HG03520 (cell line): Measurements from ENCODE around the gene TMEM44.
"Not testable (repeated sequence)": the region's sequence is repeated elsewhere in the genome, so short reads cannot be mapped to it uniquely, and the experiment has no call there.

Source experiments
- ATAC-seq: cut with Tn5 transposase; IDR thresholded peaks from one replicate; pipeline ENCODE4 v1.9.1; 2021; ENCODE audit warnings: mild to moderate bottlenecking, moderate library complexity; ENCODE audit not compliant: unreplicated experiment

The TMEM44 gene

DNA sequence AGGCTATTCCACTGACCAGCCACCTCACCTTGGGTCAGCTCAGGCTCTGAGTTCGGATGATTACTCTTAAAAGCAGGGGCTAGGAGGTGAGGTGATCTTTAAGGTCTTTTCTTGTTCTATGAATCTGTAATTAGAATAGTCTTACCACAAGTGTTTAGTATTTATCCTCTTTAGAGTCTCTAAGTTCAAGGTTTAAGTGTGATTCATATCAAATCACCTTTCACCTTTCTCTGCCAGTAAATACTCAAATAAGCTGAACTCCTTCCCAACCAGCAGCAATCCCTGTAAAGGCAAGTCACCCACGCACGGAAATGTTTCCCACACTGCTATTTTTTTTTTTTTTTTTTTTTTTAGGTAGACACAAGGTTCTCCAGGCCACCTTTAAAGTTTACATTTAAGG lies 14.5 kb upstream of the TMEM44 start:
- ATAC-seq = no peak

DNA sequence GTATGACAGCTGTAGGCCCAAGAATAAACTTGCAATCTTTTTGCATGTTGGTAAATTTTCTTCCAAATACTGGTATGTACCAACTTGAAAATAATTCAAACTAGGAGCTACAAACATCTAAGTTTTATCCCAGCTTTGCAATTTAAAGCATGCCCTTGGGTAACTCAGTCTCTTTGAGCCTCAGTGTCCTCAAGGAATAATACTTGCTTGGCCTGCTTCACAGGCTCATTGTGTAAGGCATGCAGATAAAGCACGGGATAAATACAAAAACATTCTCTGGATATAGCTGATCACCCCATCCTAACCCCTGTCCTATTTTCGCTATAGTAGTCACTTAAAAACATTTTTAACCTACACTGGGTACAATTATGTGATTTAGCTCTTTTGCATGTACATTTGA lies 9.6 kb upstream of the TMEM44 start:
- ATAC-seq = no peak

DNA sequence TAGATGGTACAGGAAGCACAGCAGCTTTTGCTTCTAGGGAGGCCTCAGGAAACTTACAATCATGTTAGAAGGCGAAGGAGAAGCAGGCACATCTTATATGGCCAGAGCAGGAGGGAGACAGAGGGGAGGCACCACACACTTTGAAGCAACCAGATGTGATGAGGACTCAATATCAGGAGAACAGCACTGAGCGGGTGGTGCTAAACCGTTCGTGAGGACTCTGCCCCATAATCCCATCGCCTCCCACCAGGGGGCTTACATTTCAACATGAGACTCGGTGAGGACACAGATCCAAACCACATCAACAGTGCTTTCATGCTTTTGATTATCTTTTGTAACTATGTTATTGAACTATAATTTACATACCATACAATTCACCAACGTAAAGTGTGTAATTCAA lies 7.6 kb upstream of the TMEM44 start:
- no peak for ATAC-seq

DNA sequence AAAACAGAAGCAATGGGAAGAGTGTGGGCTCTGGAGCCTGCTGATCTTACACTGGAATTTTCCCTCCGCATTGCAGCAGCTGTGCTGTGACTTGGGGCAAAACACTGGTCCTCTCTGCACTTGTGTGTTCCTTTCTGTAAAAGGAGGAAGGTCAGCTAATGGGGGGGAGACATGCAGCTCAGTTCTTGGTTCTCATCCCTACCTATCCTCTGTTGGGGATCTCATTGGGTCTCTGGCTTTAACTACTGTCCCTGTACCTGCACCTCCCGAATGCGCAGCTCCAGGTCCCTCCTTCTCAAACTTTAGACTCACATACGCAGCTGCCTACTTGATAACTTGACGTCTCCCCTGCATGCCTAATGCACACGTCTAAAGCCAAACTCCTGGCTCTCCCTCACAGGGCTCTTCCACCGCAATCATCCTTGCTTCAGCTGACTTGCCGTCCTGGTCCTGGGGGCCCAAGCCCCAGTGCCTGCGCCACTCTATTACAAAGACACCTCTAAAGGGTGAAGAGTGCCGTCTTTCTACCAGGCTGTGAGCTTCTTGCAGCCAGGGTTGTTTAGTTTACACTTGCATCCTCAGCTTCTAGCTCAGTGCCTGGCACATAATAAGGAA lies 5.9 kb upstream of the TMEM44 start:
- no peak for ATAC-seq

DNA sequence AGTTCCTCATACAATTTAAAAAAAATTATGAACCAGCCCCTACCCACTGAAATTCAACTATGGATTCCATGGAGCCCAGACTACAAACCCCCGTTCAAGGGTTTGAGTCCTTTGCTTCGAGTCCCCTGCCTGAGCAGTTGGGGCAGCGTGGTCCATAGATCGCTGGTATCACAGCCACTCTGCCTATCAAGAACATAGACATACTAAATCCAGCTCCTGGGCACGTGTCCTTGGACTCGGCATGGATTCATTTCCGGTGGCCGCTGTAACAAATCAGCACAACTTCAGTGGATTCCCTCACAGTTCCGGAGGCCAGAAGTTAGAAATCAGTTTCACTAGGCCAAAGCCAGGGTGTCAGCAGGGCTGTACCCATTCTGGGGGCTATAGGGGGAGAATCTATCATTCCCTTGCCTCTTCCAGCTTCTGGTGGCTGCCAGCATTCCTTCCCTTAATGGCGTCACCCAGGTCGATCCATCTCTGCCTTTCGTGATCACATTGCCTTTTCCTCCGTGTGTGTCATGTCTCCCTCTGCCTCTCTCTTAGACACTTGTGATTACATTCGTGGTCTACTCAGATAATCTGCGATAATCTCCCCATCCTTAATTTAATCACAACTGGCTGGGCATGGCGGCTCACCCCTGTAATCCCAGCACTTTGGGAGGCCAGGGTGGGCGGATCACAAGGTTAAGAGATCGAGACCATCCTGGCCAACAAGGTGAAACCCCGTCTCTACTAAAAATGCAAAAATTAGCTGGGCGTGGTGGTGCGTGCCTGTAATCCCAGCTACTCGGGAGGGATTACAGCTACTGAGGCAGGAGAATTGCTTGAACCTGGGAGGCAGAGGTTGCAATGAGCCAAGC lies 4.6 kb upstream of the TMEM44 start:
- no peak for ATAC-seq

DNA sequence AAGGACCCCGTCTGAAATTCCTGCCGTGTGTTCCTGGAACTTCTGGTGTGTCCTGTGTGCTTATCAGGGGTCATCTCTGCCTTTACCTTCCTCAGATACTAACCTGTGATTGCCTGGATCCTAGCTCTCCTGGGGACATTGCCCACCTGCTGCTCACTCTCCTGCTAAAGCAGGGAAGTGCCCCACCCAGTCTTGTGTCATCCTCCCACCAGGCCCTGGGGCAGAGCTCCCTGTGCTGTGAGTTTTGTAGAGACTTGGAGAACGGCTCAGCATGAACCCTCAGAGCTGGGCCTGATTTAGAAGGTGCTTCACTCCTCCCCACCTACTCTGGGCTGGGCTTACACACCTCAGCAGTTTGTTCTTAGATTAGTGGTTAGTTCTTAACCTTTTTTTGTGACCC lies 3.8 kb upstream of the TMEM44 start:
- no peak for ATAC-seq

DNA sequence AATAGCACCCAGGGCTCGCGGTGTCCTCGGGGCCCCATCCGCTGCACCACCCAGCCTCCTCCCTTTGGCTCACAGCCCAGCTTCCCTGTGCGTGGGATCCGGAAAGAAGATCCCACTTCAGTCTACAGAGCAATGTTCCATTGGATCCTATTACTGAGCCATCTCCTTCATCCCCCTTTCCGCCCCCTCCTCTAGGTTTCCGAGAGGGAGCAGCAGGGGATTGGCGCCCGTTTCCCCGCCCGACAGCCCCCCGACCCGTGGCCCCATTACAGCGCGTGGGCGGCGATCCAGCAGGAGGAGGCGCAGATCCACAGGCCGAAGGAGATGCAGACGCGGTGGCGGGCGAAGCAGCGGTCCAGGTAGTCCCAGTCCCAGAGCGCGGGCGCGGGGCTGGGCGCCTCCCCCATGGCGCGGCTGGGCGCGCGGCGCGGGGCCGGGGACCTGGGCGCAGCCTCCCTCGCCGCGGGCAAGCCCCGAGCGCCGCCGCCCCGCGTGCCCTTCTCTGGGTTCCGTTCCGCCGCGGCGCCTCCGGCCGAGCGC lies 340 bp downstream of the TMEM44 start:
- ATAC-seq = peak; percentile 25

DNA sequence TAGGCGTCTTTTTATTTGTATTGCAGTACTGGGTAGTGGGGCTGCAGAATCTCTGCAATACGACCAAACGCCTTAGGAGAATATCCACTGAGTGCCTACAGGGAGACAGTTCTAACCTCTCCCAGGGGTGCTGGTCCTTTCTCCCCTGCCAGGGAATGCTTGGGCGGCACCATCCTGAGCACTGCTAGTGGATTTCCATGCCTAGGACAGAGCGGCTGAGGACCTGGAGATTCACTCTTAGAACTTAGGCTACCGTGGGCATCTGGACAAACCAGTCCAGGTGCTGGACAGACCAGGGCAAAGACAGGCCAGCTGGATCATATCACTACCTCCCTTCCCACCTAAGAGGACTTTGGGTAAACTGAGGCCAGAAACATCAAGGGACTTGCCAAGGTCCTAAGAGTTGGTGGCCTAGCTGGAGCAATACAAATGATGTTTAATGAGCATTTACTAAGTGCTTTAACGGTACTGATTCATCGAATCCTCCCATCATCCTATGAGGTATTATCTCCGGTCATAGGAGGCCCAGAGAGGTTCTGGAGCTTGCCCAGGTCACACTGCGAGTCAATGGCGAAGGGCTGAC lies 902 bp downstream of the TMEM44 start:
- ATAC-seq = no peak

DNA sequence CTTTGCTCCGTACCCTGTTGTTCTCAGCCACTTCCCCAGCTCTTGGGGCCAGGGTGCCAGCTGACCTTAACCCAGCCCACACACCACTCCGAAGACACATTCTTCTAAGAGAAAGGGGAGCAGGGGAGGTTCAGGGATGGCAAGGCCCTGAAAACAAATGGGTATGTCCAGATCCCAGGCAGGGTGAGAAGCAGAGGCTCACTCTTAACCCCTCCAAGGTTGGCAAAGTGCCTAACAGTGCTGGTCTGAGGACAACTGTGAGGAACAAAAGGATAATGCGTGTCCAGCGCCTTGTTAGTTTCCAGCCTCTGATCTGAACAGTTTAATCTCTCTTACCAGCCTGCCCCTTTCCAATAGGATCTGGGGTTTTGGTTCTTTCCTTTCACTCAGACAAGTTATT lies 1.5 kb downstream of the TMEM44 start:
- no peak for ATAC-seq

DNA sequence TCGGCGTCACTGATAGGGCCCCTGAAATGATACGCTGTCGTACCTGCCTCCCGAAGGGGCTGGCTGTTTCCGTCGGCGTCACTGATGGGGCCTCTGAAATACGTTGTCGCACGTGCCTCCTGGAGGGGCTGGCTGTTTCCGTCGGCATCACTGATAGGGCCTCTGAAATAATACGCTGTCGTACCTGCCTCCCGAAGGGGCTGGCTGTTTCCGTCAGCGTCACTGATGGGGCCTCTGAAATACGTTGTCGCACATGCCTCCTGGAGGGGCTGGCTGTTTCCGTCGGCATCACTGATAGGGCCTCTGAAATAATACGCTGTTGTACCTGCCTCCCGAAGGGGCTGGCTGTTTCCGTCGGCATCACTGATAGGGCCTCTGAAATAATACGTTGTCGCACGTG lies 2.5 kb downstream of the TMEM44 start:
- ATAC-seq = not testable (repeated sequence)

DNA sequence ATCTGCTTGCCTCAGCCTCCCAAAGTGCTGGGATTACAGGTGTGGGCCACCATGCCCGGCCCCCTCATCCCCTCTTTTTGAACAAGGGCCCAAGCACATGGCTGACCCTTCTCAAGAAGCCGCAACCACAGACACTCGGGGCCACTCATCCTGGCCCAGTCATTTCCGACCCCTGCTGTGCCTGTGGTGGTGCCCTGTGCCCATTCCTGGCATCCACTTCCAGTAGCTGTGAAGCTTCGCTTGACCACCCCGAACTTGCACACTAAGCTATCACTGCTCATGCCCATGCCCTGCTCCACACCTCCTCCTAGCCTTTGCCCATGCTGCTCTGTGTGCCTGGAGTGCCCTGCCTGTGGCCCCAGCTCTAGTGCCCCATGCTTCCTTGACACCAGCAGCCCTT lies 8.3 kb downstream of the TMEM44 start:
- ATAC-seq = no peak

DNA sequence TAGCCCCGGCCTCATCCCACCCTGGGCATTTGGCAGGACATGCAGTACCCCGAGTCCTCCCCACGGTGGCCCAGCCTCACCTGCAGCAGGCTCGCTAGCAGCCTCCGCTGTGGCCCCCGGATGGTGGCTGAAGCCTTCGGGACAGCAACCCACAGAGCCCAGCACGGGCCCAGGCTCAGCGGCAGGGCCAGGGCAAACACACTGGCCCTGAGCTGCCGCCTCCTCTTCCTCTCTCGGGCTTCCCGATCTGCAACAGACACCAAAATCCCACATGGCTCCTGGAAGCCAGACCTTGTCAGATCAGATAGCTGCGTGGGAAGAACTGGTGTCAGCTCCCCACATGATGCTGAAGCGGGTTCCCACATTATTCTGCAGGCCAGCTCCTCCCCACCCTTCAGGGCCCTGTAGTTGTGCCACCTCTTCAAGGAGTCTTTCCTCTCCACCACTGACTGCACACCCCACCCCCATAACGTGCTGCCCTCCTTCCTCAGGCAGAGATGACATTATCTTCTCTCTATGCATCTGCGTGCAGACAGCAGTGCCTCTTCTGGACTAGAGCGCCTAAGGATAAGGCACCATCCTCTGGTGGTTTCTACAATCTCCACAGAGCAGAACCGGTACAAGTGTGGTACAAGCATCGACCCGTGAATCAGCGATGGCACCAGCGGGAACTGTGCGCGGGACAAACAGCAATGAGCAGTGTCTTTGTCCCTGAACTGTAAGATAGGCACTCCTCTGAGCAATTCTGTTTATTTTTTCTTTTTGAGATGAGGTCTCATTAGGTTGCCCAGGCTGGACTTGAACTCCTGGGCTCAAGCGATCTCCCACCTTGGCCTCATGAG lies 9.5 kb downstream of the TMEM44 start:
- ATAC-seq = no peak

DNA sequence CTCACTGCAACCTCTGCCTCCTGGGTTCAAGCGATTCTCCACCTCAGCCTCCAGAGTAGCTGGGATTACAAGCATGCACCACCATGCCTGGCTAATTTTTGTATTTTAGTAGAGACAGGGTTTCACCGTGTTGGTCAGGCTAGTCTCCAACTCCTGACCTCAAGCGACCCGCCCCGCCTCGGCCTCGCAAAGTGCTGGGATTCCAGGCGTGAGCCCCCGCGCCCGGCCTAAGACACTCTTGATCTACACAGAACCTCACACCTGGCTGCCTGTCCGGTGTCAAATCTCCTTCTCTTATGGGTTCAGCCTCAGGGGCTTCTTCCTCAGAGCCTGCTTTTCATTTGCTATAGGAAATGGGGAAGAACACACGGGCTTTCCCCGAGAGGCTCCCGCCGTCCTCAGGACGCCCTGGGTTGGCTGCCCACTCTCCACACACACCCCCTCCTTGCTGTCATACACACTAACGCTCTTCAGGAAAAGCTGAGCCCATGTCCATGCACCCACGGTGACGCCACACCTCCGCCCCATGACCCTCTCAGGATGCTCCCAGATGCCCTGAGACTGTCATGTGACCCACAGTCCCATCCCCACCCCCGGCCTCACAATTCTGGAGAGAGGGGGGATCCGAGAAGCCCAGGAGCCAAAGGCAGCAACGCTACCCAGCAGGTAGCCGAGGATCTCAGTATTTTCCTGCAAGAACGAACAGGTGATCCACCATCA lies 10.4 kb downstream of the TMEM44 start:
- ATAC-seq = no peak

DNA sequence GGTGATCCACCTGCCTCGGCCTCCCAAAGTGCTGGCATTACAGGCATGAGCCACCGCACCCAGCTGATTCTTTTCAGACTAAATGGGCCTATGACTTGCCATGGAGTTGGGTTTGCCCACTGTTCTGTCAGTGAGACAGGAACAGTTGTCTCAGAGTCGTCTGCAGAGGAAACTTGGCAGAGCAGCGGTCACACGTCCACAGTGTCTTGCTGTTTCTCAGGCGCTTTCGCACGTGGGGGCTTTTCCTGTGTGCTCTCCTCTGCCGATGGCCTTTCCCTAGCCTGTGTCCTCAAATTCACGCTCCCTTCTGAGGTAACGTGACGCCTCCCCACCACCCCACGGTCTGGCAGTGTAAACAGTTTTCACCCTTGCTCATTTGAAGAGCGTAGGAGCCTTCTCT lies 11.3 kb downstream of the TMEM44 start:
- no peak for ATAC-seq

DNA sequence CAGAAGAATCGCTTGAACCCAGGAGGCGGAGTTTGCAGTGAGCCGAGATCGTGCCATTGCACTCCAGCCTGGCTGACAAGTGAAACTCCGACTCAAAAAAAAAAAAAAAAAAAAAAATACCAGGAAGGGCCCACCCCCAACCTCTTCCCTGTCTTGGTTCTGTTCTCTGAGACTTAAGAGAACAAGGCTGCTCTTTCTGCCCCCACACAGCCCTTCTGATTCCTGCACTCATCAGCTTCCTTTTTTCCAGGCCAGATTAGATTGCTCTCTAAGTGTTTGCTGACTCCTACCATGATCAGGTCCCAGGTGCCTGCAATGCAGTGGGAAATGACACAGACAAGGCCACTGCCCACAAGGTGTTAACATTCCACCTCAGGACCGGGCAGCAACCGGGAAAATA lies 13.0 kb downstream of the TMEM44 start:
- ATAC-seq = no peak

DNA sequence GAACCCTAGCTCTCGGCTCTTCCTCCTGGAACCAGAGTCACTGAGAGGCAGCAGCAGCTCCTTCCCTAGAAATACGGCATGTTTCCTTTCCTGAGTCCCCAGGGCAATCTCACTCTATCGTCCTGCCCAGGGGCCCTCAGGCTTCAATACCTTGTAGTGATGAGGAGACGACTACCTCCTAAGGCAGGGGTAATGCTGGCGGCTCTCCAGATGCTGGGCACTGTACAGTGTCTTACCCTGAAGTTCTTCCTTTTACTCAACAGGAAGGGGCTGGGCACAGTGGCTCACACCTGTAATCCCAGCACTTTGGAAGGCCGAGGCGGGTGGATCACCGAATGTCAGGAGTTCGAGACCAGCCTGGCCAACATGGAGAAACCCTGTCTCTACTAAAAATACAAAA lies 13.5 kb downstream of the TMEM44 start:
- no peak for ATAC-seq

DNA sequence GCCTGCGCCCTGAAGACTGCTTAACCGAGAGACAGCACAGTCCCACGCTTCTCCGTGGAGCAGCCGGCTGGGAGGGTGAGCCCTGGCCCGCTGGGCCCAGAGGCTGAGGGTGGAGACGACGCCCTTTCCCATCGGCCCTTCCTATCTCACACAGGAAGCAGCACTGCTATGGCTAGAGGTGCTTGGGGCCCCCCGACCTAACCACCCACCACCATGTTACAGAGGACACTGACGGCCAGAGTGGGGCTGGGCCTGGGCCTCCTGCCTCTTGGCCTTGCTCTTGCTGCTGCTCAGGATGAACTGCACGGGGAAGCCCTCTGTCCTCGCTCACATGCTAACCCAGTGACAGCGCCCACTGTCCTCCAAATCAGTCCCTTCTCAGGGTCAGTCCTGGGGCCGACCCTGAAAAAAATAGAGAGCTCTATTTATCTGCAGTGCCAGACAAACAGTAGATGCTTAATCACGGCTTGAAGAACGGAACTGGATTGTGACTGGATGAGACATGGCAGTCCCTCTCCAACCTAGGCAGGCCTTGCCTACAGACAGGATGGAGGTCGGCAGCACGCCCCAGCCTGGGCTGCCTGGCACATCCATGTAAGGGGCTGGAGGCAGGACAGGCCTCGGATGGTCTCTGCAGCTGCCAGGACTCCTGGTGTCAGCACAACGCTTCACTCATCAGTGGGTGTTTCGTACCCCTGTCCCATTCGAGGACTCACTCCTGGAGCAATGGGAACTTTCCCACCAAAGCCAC lies 14.2 kb downstream of the TMEM44 start:
- no peak for ATAC-seq

DNA sequence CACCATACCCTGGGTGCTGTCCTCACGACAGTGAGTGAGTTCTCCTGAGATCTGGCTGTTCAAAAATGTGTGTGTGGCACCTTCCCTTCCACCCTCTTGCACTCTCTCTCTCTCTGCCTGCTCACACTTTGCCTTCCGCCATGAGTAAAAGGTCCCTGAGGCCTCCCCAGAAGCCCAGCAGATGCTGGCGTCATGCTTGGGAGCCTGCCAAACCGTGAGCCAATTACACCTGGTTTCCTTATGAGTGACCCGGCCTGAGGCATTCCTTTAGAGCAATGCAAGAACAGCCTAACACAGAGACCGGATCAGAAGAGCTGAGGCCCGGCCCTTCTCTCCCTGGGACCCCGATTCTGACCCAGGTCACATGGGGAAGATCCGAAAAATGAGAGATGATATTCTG lies 15.4 kb downstream of the TMEM44 start:
- ATAC-seq = no peak

DNA sequence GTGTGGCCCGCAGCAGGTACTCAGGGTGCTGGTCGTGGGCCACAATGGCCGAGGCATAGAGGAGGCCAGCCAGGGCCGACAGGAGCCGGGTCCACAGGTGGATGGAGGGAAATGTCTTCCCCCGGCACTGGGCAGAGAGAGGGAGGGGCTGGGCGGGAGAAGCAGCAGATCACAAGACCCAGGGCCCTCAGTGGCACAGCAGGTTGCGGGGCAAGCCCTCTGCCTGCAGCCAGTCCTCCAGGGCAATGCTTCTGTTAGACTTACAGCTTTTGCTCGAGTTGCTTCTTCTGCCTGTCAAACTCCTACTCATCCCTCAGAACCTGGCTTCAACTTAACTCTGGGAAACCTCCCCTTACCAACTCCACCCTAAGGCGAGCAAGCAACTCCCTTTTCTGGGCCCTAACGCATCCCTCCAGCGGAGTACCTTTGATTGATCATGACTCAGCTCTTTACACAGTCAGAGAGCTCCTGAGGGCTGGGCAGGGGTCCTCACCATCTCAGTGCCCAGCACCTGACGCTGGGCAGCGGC lies 16.0 kb downstream of the TMEM44 start:
- ATAC-seq = no peak

DNA sequence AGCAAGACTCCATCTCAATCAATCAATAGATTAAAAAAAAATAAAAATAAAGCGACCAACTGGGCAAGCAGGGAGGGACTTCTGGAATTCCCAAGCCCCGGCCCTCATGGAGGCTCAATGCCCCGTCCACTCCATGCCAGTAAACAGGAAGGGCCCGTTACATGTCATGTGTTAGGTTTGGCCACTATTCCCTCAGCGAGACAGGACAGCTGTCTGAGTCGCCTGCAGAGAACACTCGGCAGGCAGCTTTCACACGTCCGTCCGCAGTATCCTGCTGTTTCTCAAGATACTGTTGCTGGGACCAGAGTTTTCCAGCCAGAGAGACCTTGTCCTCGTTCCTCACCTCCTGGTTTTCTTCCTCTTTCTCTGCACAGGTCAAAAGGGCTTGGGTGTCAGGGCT lies 18.0 kb downstream of the TMEM44 start:
- no peak for ATAC-seq
